ENCODE measurements around the gene ASXL2. TPM values are rescaled to one million over a fixed set of nuclear protein-coding genes. Genes with fewer than 3 reads are reported as not detected.
A peak's percentile ranks its signal among the peaks of the same experiment; 100 is the strongest.
"Not testable (repeated sequence)": the region's sequence is repeated elsewhere in the genome, so short reads cannot be mapped to it uniquely, and the experiment has no call there.

The ASXL2 gene
- total RNA-seq, result 10 to 100 TPM; 30.7 to 33.8 TPM
- long read RNA-seq, partial matches to known transcripts, result 0 of 2 reads
- long read RNA-seq, other reads (novel, unspliced or antisense), result 2 of 2 reads

DNA sequence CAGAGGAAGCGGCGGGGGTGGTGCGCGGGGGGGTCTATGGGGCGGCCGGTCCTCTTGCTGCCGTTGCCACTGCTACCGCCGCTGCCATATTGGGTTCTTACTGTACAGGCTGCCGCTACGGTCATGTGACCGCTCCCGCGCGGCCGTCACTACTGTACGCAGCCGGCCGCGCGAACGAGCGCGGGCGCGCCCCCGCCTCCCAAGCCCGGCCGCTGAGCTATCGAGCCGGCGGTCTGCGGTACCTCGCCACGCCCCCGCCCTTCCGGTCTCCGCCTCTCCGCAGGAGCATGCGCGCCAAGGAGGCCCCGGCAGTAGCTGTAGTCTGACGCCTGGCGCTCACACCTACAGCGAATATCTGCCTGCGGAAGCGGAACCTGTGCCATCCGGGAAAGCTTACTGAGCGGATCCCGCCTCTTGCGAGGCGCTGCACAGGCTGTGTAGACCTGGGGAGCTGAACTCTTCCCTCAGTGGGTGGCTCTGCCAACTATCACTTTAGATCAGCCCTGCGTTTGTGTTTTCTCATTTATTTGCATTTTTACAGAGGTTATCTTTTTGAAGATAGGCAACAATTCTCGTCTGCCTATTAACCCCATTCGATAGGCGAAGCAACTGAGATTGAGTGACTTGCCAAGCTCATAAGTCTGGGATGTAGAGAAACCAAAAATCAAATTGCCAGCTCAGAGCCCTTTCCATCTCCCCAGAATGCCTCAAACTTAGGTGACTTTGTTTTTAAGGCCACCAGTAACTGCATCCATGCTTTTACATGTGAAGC lies at the start of gene ASXL2:
TSS of gene ASXL2 (minus strand) at position 127 of the 772 bp plus-strand sequence. CDS start 265 bp downstream, outside the sequence.
- ATAC-seq (peak; percentile 92), DNase-seq (peak; percentile 97 to 98)
- intact Hi-C loops (cut with DNase I, micrococcal nuclease), result no loop called here

DNA sequence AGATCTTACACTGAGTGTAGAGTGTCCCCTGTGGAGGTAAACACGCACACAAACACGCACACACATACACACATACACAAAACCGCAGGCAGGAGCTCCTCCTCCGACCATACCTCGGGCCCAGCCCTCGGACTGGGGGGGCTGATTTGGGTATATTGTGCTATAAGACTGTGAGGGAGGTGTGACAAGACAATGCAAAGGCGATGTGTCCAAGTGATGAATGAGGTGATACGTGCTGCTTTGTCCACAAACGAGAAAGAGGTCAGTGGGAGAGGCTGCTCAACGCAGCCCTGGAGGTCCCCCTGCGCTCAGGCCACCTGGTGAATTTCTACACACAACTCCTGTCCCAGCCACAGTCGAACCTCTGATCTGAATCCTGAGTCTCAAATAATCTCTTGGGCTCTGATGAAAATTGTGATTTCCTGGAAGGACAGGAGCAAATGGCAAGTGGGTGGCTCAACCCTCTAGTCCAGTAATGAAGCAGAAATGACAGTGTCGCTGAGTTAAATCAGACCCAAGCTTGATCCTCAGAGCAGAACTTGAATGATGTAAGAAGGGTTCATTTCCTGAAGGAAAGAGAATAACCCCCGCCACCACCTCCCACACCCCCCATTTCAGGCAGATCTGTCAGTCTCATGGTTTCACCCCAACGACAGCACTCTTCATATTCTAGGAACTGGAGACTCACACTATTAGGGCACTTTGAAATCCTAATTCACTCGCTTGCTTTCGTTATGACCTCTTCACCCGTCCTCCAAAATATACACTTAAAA lies 48.9 kb upstream of the ASXL2 start:
- intact Hi-C loops (cut with DNase I, micrococcal nuclease), result no loop called here
- DNase-seq, result no peak
- no peak for ATAC-seq

DNA sequence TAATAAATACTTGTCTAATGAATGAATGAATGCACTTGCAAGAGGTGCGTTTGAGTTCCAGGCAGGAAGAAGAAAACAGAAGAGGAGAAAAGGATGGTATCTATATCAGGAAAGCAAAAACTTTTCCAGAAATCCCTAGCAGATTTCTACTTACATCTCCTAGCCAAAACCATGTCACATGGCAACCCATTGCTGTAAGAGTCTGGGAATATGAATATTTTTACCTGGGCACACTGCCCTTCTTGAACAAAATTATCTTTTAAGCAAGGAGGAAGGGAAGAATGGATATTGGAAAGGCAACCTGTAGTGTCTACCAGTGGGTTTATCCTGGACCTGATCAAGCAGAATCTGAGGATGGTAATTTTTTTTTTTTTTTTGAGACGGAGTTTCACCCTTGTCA lies 44.2 kb upstream of the ASXL2 start:
- intact Hi-C loops (cut with DNase I, micrococcal nuclease), result no loop called here
- ATAC-seq (no peak), DNase-seq (no peak)

DNA sequence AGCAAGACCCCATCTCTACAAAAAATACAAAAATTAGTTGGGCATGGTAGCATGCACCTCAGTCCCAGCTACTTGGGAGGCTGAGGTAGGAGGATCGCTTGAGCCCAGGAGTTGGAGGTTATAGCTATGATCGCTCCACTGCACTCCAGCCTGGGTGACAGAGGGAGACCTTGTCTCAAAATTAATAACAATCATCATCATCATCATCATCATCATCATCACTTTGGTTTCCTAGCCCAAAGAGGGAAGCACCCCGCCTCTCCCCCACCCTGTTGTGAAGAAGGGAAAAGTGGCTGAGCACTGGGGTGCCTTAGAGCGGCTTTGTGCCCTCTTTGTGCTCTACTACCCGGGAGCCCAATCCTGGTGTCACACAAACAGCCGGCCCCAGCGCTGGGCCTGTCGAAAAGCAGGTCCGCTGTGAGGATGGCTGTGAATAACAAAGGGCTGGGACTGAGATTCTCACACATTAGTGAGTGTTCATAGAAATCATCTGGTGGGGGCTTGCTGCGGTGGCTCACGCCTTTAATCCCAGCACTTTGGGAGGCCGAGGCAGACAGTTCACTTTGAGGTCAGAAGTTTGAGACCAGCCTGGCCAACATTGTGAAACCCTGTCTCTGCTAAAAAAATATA lies 42.6 kb upstream of the ASXL2 start:
- ATAC-seq (no peak), DNase-seq (no peak)
- intact Hi-C loops (cut with DNase I, micrococcal nuclease), result no loop called here

DNA sequence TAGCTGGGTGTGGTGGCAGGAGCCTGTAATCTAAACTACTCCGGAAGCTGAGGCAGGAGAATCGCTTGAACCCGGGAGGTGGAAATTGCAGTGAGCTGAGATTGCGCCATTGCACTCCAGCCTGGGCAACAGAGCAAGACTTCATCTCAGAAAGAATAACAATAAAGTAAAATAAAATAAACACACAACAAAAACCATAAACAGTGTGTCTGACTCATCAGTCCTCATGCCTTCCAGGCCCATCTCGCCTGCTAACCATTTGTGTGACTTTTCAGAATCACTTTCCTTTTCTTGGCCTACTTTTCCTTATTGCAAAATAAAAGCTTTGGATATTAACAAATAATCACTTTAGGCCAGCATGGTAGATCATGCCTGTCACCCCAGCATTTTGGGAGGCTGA lies 42.0 kb upstream of the ASXL2 start:
- intact Hi-C loops (cut with DNase I, micrococcal nuclease), result no loop called here
- ATAC-seq (no peak), DNase-seq (no peak)

DNA sequence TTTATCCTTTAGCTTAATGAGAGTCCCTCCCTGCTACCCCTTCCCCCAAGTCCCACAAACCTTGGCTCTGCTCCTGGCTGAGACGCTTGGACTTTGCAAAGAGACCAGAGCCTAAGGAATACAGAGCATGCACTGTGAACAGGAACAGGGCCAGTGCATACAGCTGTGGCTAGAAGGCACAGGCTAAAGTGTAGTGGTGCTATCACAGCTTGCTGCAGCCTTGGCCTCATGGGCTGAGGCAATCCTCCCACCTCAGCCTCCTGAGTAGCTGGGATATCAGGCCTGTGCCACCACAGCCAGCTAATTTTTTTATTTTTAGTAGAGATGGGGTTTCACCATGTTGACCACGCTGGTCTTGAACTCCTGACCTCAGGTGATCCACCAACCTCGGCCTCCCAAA lies 39.5 kb upstream of the ASXL2 start:
- DNase-seq (no peak), ATAC-seq (no peak)
- intact Hi-C loops (cut with DNase I, micrococcal nuclease), result no loop called here

- DNase-seq; intact Hi-C loops (cut with DNase I, micrococcal nuclease); ATAC-seq: not testable (repeated sequence)
These were observed 39.1 kb upstream of the ASXL2 start for GRCh38 chr2:25917411-25917810.

DNA sequence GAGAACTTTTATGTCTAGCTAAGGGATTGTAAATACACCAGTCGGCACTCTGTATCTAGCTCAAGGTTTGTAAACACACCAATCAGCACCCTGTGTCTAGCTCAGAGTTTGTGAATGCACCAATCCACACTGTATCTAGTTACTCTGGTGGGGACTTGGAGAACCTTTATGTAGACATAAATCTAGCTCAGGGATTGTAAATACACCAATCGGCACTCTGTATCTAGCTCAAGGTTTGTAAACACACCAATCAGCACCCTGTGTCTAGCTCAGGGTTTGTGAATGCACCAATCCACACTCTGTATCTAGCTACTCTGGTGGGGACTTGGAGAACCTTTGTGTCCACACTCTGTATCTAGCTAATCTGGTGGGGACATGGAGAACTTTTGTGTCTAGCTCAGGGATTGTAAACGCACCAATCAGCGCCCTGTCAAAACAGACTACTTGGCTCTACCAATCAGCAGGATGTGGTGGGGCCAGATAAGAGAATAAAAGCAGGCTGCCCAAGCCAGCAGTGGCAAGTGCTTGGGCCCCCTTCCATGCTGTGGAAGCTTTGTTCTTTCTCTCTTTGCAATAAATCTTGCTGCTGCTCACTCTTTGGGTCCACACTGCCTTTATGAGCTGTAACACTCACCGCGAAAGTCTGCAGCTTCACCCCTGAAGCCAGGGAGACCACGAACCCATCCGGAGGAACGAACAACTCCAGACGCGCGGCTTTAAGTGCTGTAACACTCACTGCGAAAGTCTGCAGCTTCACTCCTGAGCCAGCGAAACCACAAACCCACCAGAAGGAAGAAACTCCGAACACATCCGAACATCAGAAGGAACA lies 37.9 kb upstream of the ASXL2 start:
- ATAC-seq; intact Hi-C loops (cut with DNase I, micrococcal nuclease): not testable (repeated sequence)
- DNase-seq, result peak in 1 of 2 donors; percentile 11

DNA sequence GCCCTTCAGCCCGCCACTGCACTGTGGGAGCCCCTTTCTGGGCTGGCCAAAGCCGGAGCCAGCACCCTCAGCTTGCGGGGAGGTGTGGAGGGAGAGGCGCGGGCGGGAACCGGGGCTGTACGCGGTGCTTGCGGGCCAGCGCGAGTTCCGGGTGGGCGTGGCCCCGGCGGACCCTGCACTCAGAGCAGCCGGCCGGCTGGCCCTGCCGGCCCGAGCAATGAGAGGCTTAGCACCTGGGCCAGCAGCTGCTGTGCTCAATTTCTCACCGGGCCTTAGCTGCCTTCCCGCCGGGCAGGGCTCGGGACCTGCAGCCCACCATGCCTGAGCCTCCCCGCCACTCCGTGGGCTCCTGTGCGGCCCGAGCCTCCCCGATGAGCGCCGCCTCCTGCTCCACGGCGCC lies 37.1 kb upstream of the ASXL2 start:
- ATAC-seq; DNase-seq; intact Hi-C loops (cut with DNase I, micrococcal nuclease): not testable (repeated sequence)

DNA sequence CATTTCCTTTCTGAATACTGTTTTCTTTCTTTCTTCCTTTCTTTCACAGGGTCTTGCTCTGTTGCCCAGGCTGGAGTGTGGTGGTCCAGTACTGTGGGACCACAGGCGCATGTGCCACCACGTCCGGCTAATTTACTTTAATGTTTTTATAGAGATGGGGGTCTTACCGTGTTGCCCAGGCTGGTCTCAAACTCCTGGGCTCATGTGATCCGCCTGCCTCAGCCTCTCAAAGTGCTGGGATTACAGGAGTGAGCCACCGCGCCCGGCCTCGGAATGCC lies 35.3 kb upstream of the ASXL2 start:
- ATAC-seq; DNase-seq; intact Hi-C loops (cut with DNase I, micrococcal nuclease): not testable (repeated sequence)

- intact Hi-C loops (cut with DNase I, micrococcal nuclease), result no loop called here
- no peak for ATAC-seq
- no peak for DNase-seq
These were observed 34.8 kb upstream of the ASXL2 start for GRCh38 chr2:25912851-25913695.

- intact Hi-C loops (cut with DNase I, micrococcal nuclease); ATAC-seq; DNase-seq: not testable (repeated sequence)
These were observed 31.3 kb upstream of the ASXL2 start for GRCh38 chr2:25909574-25909973.

DNA sequence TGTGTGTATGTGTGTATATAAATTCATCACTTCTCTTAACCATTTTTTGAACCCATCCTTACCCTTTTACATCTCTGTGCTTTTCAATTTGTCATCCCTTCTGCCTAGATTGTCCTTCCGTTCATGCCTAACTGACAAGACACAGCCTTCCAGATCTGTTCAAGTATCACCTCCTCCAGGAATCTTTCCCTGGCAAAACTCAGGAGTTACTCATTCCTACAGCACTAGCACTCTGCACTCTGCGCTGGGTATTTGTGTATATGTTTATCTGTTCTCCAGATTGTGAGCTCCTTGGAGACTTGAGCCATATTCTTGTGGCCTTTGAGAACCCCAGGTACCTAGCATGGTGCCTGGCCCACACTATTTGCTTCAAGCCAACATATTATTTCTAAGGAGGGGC lies 26.8 kb upstream of the ASXL2 start:
- intact Hi-C loops (cut with DNase I, micrococcal nuclease), result no loop called here
- ATAC-seq, result no peak
- DNase-seq, result no peak

- ATAC-seq (no peak), DNase-seq (no peak)
- intact Hi-C loops (cut with DNase I, micrococcal nuclease), result no loop called here
These were observed 25.0 kb upstream of the ASXL2 start for GRCh38 chr2:25903216-25903776.

DNA sequence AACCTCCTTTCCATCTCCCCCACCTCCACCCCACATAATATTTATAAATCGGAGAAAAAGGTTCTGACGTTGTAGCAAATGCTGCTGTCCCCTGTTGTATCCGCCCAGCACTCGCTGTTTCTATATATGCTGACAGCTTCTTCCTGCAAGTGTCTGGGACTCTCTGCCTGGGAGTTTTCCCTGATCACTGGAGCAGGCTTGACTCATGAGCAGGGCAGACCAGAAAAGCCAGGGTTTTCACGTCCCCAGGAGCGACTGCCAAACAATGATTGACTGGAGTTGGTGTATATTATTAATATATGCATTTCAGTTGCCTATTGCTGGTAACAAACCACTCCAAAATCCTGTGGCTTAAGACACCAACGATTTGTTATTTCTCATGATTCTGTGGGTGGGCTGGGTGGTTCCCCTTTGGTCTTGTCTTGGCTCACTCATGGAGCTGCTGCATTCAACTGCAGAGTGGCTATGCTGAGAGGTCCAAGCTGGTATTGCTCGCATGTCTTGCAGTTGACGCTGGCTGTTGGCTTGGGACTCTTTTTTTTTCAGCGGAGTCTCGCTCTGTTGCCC lies 21.2 kb upstream of the ASXL2 start:
- DNase-seq (no peak), ATAC-seq (no peak)
- intact Hi-C loops (cut with DNase I, micrococcal nuclease), result no loop called here

- intact Hi-C loops (cut with DNase I, micrococcal nuclease), result no loop called here
- DNase-seq (no peak), ATAC-seq (no peak)
These were observed 19.2 kb upstream of the ASXL2 start for GRCh38 chr2:25897506-25897905.

DNA sequence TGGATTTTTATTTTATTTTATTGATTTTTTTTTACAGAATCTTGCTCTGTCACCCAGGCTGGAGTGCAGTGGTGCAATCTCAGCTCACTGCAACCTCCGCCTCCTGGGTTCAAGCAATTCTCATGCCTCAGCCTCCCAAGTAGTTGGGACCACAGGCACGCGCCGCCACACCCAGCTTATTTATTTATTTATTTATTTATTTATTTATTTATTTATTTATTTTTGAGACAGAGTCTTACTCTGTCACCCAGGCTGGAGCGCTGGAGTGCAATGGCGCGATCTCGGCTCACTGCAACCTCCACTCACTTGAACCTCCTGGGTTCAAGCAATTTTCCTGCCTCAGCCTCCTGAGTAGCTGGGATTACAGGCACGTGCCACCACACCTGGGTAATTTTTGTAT lies 18.0 kb upstream of the ASXL2 start:
- DNase-seq; ATAC-seq; intact Hi-C loops (cut with DNase I, micrococcal nuclease): not testable (repeated sequence)

All from left colon (tissue), 2 donors.